ENCODE results near the gene MARCKS. TPM values are rescaled to one million over a fixed set of nuclear protein-coding genes. Genes with fewer than 3 reads are reported as not detected.

The MARCKS gene
- total and polyA plus RNA-seq, 2 of the 13 experiments (the other 11 are each of a cell fraction or from before 2014, with no cell fraction given) = 30.5 to 39.5 TPM

DNA sequence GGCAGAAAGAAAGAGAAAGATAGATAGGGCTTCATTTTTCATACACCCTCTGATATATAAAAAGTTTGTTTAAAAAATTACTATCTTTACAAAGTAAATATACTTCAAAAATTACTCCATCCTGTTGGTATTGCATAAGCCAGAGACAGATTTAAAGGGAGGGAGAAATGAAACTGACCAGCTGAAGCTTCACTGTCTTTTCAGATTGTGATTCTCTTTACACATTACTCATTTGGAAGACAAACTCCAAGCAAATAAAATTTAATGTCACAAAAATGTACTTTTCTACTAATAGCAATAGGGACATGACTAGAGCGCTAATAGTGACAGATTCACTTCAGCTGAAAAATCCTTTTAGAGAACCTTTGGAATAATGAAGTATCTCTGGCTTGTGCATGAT lies 38.6 kb upstream of the MARCKS start:
- peaks cover 17% of the 10 kb centered on the region for H3K4me1 ChIP-seq (ENCODE audit: insufficient read depth, low read length)
- H4K20me1 ChIP-seq (ENCODE audit: insufficient read depth, low read length) = no peaks in the 10 kb centered on the region
- 56% methylated on average over 1 of the region's 1 CpG for WGBS (ENCODE audit: low lambda C conversion rate)
- no peak overlapping the region for H3K27ac ChIP-seq (ENCODE audit: extremely low read length, insufficient read depth, low read length)
- intact Hi-C loops (cut with micrococcal nuclease; ENCODE audit: unreplicated experiment) (no loop called here), in situ Hi-C loops (cut with HindIII; ENCODE audit: extremely low pct_ligation_motif_present, low pct_unique_long_range_greater_than_20kb) (no loop called here)
- no TSS peak for BruUV-seq (replicated peaks)
- DNase-seq (ENCODE audit: low spot score) (no peak), ATAC-seq (no peak), FAIRE-seq (no peak)
- ChIA-PET CTCF (ENCODE audit: low intra/inter-chr PET ratio, low total read pairs) (no interaction called here), POLR2A (no interaction called here)
- no peaks in the 10 kb centered on the region for H3K9me3 ChIP-seq (ENCODE audit: low read length)
- no peaks in the 10 kb centered on the region for H3K27me3 ChIP-seq (ENCODE audit: control insufficient read depth in 1 of 2, insufficient read depth in 2 of 2, low read length in 2 of 2)
- H3K9ac ChIP-seq (ENCODE audit: insufficient read depth, low read depth, low read length) = no peak overlapping the region
- H3K36me3 ChIP-seq (replicated peaks in 1 of 2; ENCODE audit: control insufficient read depth in 1 of 2, insufficient read depth in 2 of 2, low read length in 2 of 2) = no peaks in the 10 kb centered on the region
- no peak overlapping the region for H2AFZ ChIP-seq (ENCODE audit: low read length)
- H3K79me2 ChIP-seq (ENCODE audit: insufficient read depth, low read length) = no peaks in the 10 kb centered on the region
- H3K4me2 ChIP-seq (ENCODE audit: low read depth, low read length) = no peak overlapping the region
- H3K4me3 ChIP-seq (replicated peaks in 1 of 3; ENCODE audit: insufficient read depth in 1 of 3, low read depth in 2 of 3, low read length in 3 of 3) = no peak overlapping the region
- TF ChIP-seq, protein P1, sequence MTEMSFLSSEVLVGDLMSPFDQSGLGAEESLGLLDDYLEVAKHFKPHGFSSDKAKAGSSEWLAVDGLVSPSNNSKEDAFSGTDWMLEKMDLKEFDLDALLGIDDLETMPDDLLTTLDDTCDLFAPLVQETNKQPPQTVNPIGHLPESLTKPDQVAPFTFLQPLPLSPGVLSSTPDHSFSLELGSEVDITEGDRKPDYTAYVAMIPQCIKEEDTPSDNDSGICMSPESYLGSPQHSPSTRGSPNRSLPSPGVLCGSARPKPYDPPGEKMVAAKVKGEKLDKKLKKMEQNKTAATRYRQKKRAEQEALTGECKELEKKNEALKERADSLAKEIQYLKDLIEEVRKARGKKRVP (CRISPR knock-in tag; IDR thresholded peaks at IDR 0.05) = 0 out of 4 replicates have a peak, but pooled peaks of 1 of the 2 experiments have one; percentile 28
- TF ChIP-seq CEBPB (IDR thresholded peaks at IDR 0.05; ENCODE audit: borderline replicate concordance, low read depth, low read length) (peak; percentile 46; the same call in 1 of the 2 replicates), CEBPG (CRISPR knock-in tag; IDR thresholded peaks at IDR 0.05) (peak; percentile 50; the same call in 1 of the 2 replicates)
- TF ChIP-seq, protein P2, sequence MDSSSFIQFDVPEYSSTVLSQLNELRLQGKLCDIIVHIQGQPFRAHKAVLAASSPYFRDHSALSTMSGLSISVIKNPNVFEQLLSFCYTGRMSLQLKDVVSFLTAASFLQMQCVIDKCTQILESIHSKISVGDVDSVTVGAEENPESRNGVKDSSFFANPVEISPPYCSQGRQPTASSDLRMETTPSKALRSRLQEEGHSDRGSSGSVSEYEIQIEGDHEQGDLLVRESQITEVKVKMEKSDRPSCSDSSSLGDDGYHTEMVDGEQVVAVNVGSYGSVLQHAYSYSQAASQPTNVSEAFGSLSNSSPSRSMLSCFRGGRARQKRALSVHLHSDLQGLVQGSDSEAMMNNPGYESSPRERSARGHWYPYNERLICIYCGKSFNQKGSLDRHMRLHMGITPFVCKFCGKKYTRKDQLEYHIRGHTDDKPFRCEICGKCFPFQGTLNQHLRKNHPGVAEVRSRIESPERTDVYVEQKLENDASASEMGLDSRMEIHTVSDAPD (CRISPR knock-in tag; IDR thresholded peaks at IDR 0.05) = no peak
- TF ChIP-seq, protein P3, sequence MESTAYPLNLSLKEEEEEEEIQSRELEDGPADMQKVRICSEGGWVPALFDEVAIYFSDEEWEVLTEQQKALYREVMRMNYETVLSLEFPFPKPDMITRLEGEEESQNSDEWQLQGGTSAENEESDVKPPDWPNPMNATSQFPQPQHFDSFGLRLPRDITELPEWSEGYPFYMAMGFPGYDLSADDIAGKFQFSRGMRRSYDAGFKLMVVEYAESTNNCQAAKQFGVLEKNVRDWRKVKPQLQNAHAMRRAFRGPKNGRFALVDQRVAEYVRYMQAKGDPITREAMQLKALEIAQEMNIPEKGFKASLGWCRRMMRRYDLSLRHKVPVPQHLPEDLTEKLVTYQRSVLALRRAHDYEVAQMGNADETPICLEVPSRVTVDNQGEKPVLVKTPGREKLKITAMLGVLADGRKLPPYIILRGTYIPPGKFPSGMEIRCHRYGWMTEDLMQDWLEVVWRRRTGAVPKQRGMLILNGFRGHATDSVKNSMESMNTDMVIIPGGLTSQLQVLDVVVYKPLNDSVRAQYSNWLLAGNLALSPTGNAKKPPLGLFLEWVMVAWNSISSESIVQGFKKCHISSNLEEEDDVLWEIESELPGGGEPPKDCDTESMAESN (CRISPR knock-in tag; conservative IDR thresholded peaks at IDR 0.05) = no peak
